Activated CD4-positive, CD25-positive, alpha-beta regulatory T cell treated with anti-CD3 and anti-CD28 coated beads, Interleukin-2, amount 50 U/mL, for 24 hours (primary cell): Measurements from ENCODE around the gene RMND5A.

ENCODE experiments used
- ATAC-seq, 2 donors: fragments of 150-1000 bp; cut with Tn5 transposase; one replicate each; pipeline ENCODE4 v1.10.0; 2021; ENCODE audit warnings: mild to moderate bottlenecking in 1 of 2, moderate library complexity in 1 of 2

RMND5A gene

GRCh38 chr2:86768189-86768949 is 48.3 kb downstream of the RMND5A start:
- no peak for ATAC-seq

GRCh38 chr2:86769838-86770237 is 49.7 kb downstream of the RMND5A start:
- no peak for ATAC-seq

- ATAC-seq, result no peak
These were observed 50.8 kb downstream of the RMND5A start for GRCh38 chr2:86770816-86771301.

- ATAC-seq, result no peak
These were observed 52.5 kb downstream of the RMND5A start for GRCh38 chr2:86772611-86773010.

GRCh38 chr2:86774862-86775261 is 54.8 kb downstream of the RMND5A start:
- ATAC-seq, result no peak

- no peak for ATAC-seq
These were observed 55.2 kb downstream of the RMND5A start for GRCh38 chr2:86775338-86775737.

GRCh38 chr2:86776532-86776931 is 56.4 kb downstream of the RMND5A start:
- ATAC-seq, result no peak

- no peak for ATAC-seq
These were observed 58.9 kb downstream of the RMND5A start for GRCh38 chr2:86778957-86779356.

- ATAC-seq, result no peak
These were observed 59.9 kb downstream of the RMND5A start for GRCh38 chr2:86779971-86780370.

- no peak for ATAC-seq
These were observed 61.3 kb downstream of the RMND5A start for GRCh38 chr2:86781363-86781762.

GRCh38 chr2:86782748-86783147 is 62.7 kb downstream of the RMND5A start:
- ATAC-seq, result no peak

GRCh38 chr2:86783615-86784339 is 63.7 kb downstream of the RMND5A start:
- peak; percentile 21 to 53 for ATAC-seq

GRCh38 chr2:86785456-86785855 is 65.4 kb downstream of the RMND5A start:
- peak in 1 of 2 donors; percentile 30 for ATAC-seq

GRCh38 chr2:86786001-86786536 is 66.0 kb downstream of the RMND5A start:
- ATAC-seq, result peak in 1 of 2 donors; percentile 12

- no peak for ATAC-seq
These were observed 67.6 kb downstream of the RMND5A start for GRCh38 chr2:86787736-86788135.

GRCh38 chr2:86788165-86788564 is 68.1 kb downstream of the RMND5A start:
- ATAC-seq, result no peak

- no peak for ATAC-seq
These were observed 69.0 kb downstream of the RMND5A start for GRCh38 chr2:86788881-86789686.

GRCh38 chr2:86789687-86790133 is 69.6 kb downstream of the RMND5A start:
- no peak for ATAC-seq

- no peak for ATAC-seq
These were observed 70.1 kb downstream of the RMND5A start for GRCh38 chr2:86790134-86790675.

- peak; percentile 22 to 48 for ATAC-seq
These were observed 70.8 kb downstream of the RMND5A start, which contains the start of gene CD8A for GRCh38 chr2:86790676-86791572. TSS of gene CD8A (minus strand) at chr2:86790913. CDS start at chr2:86790825, 88 bp downstream.

GRCh38 chr2:86791573-86791972 is 71.5 kb downstream of the RMND5A start:
- no peak for ATAC-seq
